Lung (tissue), 12 donors: ENCODE data around the gene ATP6V1B1. TPM values are rescaled to one million over a fixed set of nuclear protein-coding genes. Genes with fewer than 3 reads are reported as not detected.

ENCODE experiments used
- ATAC-seq: fragments of 200-7000 bp; cut with Tn5 transposase; one replicate; pipeline ENCODE4 v1.9.1; 2020; ENCODE audit warnings: moderate number of reproducible peaks; ENCODE audit not compliant: insufficient read depth, low FRiP score
- DNase-seq, 3 donors: peaks; one replicate each; pipeline ENCODE4 v3.0.0-alpha.2; 2013 to 2017
- H3K27ac ChIP-seq, 2 donors: one replicate each; pipeline ENCODE4 v1.5.1; 2013; ENCODE audit warnings: mild to moderate bottlenecking in 2 of 2, moderate library complexity in 2 of 2, control low read depth in 1 of 2, inconsistent platforms in 1 of 2, low read depth in 1 of 2, low read length in 1 of 2
- H3K27me3 ChIP-seq, 3 donors: one replicate each; pipeline ENCODE4 v1.5.1; 2013; ENCODE audit warnings: low read length in 2 of 3; ENCODE audit not compliant: control insufficient read depth in 3 of 3, insufficient read depth in 3 of 3
- H3K36me3 ChIP-seq, 4 donors: one replicate each; pipeline ENCODE4 v1.5.1; 2013; ENCODE audit warnings: low read length in 4 of 4, mild to moderate bottlenecking in 1 of 4, moderate library complexity in 1 of 4; ENCODE audit not compliant: control insufficient read depth in 4 of 4, insufficient read depth in 4 of 4
- H3K4me1 ChIP-seq, 5 donors: one replicate each; pipeline ENCODE4 v1.5.1; 2013; ENCODE audit warnings: low read length in 5 of 5, mild to moderate bottlenecking in 2 of 5, moderate library complexity in 1 of 5; ENCODE audit not compliant: control insufficient read depth in 5 of 5, insufficient read depth in 5 of 5
- H3K4me3 ChIP-seq: one replicate; pipeline ENCODE4 v1.5.1; 2013; ENCODE audit warnings: mild to moderate bottlenecking, control low read depth, moderate library complexity
- H3K9ac ChIP-seq, 2 donors: one replicate each; pipeline ENCODE4 v1.5.1; 2013; ENCODE audit warnings: low read length in 2 of 2, control low read depth in 1 of 2; ENCODE audit not compliant: insufficient read depth in 1 of 2
- H3K9me3 ChIP-seq, 4 donors: one replicate each; pipeline ENCODE4 v1.5.1; 2013; ENCODE audit warnings: low read length in 3 of 4, mild to moderate bottlenecking in 1 of 4, moderate library complexity in 1 of 4; ENCODE audit not compliant: control insufficient read depth in 4 of 4, insufficient read depth in 3 of 4
- CTCF ChIP-seq: IDR thresholded peaks from 2 replicates; pipeline ENCODE4 v1.5.1; 2012; ENCODE audit warnings: mild to moderate bottlenecking; ENCODE audit errors: control extremely low read depth, extremely low read depth
- WGBS, 2 donors: extraction: QIAGEN DNeasy Blood & Tissue Kit; methylation state at CpG; one replicate each; pipeline ENCODE4 v1.1.7; 2013; 5-methylcytosine and 5-hydroxymethylcytosine counted together
- polyA plus RNA-seq, 2 donors: library from polyadenylated mRNA; stranded (reverse); fragments of 200-250 nt; gene quantifications; one replicate each; pipeline ENCODE4 v1.2.1, GENCODE V29; 2013
- total RNA-seq, 2 donors: library from RNA; depleted of rRNA in 1 of 2; stranded (reverse); fragments of >200 nt in 1 of 2; gene quantifications; one replicate each; pipeline ENCODE4 v1.2.1, GENCODE V29; 2014 to 2021
- donor health status: control.
- donor health status: control.
- donor health status: Bipolar disorder and iron deficiency.
- donor health status: healthy.
- donor health status: DM: yes; HTN: yes; CAD: no.

ATP6V1B1 gene
- total and polyA plus RNA-seq, 4 donors, result 0.33 to 5.9 (median 1.8) TPM

GRCh38 chr2:70892750-70893149, 43.0 kb upstream of the ATP6V1B1 start:
- H3K27me3 ChIP-seq, result peaks cover 6 to 99% (median 97%) of the 10 kb centered on the region in 3 donors
- H3K4me1 ChIP-seq, result peaks cover 0 to 9% (median 4%) of the 10 kb centered on the region in 5 donors
- H3K9ac ChIP-seq, result no peak overlapping the region
- TF ChIP-seq CTCF, result no peak
- DNase-seq (no peak), ATAC-seq (no peak)
- H3K4me3 ChIP-seq, result no peak overlapping the region
- H3K27ac ChIP-seq, result no peak overlapping the region
- no peaks in the 10 kb centered on the region for H3K36me3 ChIP-seq
- H3K9me3 ChIP-seq, result no peaks in the 10 kb centered on the region
- 75 to 76% methylated on average over 5 of the region's 5 CpGs for WGBS, 2 donors

- ATAC-seq (no peak), DNase-seq (no peak)
- H3K9ac ChIP-seq, result no peak overlapping the region
- peaks cover 6 to 99% (median 98%) of the 10 kb centered on the region in 3 donors for H3K27me3 ChIP-seq
- H3K4me1 ChIP-seq, result peaks cover 0 to 9% (median 4%) of the 10 kb centered on the region in 5 donors
- no peaks in the 10 kb centered on the region for H3K36me3 ChIP-seq
- no peak for TF ChIP-seq CTCF
- H3K9me3 ChIP-seq, result no peaks in the 10 kb centered on the region
- 54 to 70% methylated on average over 2 of the region's 2 CpGs for WGBS, 2 donors
- no peak overlapping the region for H3K27ac ChIP-seq
- H3K4me3 ChIP-seq, result no peak overlapping the region
Measured at GRCh38 chr2:70893186-70893585, 42.5 kb upstream of the ATP6V1B1 start.

- no peak for ATAC-seq
- H3K36me3 ChIP-seq, result no peaks in the 10 kb centered on the region
- DNase-seq, result no peak
- no peaks in the 10 kb centered on the region for H3K9me3 ChIP-seq
- H3K27ac ChIP-seq, result no peak overlapping the region
- TF ChIP-seq CTCF, result no peak
- no peak overlapping the region for H3K4me3 ChIP-seq
- 77 to 86% methylated on average over 4 of the region's 4 CpGs for WGBS, 2 donors
- H3K27me3 ChIP-seq, result peaks cover 0 to 99% (median 99%) of the 10 kb centered on the region in 3 donors
- no peaks in the 10 kb centered on the region for H3K4me1 ChIP-seq
- H3K9ac ChIP-seq, result no peak overlapping the region
Measured at GRCh38 chr2:70894765-70895164, 40.9 kb upstream of the ATP6V1B1 start.

- Histone ChIP-seq H3K36me3 (no peaks in the 10 kb centered on the region), H3K27ac (no peak overlapping the region), H3K4me3 (no peak overlapping the region), H3K27me3 (peaks cover 0 to 99% (median 94%) of the 10 kb centered on the region in 3 donors), H3K9me3 (no peaks in the 10 kb centered on the region), H3K4me1 (peaks cover 0 to 2% (median 0%) of the 10 kb centered on the region in 5 donors), H3K9ac (no peak overlapping the region)
- 75 to 80% methylated on average over 3 of the region's 3 CpGs for WGBS, 2 donors
- no peak for TF ChIP-seq CTCF
- no peak for DNase-seq
- ATAC-seq, result no peak
Measured at GRCh38 chr2:70895249-70895648, 40.5 kb upstream of the ATP6V1B1 start.
